ENCODE measurements around the gene HOXD10.

Gene HOXD10

DNA sequence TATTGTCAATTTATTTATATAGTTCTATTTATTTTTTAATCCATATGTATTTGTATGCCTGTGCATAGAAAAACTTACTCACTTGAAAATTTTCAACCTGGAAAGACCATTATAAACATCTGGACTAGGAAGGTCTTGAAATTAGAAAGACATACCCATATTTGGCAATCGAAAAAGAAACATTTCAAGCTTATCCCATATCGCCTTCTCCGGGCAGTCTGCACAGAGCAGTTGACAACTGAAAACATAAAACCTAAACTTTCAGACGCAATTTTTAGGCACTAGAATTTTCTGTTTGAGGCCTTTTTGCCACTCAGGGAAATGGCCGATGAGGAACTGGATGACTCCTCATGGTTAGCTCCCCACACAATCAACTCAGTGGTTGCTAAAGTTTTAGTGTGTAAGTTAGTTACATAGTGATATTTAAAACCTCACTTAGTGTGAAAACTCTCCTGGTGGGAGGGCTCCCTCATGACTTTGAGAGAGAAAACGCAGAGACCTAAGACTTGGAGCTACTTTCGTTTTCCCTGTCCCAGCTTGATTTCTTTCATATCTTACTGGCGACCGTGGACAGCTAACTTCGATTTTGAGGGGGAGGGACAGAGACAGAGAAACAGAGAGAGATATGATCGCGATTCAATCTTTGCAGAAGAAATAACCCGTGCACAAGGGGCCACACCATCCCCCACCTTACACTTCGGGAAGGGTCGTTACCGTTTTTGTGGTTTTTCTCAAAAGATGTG lies 20.2 kb upstream of the HOXD10 start:
- DNase-seq (ENCODE audit: low read depth) = peak; percentile 49

DNA sequence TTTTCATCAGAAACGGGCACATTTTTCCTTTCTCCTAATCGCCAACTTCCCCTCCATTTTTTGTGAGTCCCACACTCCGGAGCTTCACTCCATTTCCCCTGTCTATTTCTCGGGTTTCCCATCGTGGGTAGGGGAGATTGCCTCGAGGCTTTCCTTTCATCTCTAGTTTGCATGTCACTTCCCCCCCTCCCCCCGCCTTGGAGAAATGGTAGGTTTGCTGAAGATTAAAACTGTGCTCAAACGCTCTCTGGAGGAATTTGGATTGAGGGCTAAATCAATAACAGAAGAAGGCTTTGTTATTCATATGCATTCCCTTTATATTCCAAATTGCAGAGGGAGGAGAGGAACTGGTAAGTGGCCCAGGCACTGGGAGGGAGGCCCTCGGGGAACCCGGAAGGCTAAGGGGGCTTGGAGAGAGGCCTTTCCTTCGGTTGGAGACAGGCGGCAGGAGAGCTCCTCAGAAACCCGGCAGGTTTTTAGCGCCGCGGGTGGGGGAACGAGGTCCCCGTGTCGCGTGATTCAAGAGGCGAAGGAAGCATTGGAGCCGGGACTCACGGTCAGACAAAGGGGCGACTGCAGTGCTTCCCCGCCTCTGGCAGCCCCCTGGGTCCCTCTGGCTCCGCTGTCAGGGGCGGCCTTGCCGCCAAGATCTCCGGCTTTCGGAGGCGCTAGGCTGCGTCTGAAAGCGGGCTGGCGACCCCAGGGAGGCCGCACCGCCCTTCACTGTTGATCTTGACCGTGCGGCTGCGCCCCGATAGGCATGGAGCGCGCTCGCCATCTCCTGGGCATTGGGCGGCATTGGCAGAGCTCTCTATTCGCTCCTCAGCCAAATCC lies 19.4 kb upstream of the HOXD10 start:
- DNase-seq (ENCODE audit: low read depth) = peak; percentile 87

DNA sequence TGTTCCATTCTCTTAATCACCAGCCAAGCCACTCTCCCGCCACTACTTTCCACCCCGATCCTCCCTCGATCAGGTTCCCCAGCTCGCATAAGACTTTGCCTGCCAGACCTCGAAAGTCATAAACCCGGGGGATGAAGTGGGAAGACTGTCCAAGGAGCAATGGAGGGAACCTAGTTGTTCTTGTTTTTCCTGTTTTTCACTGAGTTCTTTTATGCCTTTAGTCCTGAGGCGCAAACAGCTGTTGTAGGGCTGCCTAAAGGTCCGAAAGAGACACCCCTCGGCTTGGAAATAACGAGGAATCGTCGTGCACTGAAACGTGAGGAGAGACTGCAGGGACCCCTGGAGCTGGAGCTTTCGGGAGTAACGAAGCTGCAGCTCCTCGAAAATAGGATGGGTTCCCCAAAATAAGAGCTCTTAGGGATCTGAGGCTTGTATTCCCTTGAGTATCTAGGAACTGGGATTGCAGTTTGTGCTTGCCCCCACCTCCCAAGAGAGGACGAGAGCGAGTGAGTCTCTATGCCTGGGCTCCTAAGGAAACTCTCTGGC lies 18.7 kb upstream of the HOXD10 start:
- no peak for DNase-seq (ENCODE audit: low read depth)

DNA sequence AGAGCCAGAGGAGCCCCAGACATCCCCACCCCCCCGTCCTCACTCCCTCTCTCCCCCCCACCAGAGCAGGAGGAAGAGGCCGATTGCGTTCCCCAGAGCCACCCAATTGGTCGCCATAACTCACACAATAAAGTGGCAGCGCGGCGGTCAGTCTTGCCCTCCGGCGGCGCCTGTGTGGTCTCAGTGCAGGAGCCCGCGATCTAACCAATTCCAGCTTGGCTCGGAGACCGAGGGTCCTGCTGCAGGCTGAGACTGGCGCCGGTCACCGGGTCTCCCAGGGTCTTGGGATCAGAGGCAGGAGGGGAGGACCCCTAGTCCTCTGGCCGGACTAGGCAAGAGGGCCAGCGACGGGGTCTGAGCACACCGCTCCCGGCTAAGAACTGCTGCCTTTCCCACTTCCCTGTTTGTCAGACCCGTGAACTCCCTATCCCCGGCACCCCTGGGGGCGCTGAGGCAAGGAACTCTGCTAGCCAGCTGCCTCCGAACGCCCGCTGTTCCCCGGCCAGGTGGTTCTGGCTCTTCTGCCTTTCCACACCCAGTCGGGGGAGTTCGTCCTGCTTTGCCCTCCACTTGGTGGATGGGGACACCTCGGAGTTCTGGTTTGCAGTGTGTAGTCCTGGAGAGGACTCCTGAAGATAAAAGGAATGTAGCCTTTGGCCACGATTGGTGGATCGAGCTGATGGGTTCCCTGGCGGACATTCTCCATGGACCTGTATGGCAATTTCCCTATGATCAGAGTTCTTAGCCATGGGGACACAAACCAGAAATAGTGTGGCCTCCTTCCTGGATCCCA lies 18.0 kb upstream of the HOXD10 start:
- no peak for DNase-seq (ENCODE audit: low read depth)

DNA sequence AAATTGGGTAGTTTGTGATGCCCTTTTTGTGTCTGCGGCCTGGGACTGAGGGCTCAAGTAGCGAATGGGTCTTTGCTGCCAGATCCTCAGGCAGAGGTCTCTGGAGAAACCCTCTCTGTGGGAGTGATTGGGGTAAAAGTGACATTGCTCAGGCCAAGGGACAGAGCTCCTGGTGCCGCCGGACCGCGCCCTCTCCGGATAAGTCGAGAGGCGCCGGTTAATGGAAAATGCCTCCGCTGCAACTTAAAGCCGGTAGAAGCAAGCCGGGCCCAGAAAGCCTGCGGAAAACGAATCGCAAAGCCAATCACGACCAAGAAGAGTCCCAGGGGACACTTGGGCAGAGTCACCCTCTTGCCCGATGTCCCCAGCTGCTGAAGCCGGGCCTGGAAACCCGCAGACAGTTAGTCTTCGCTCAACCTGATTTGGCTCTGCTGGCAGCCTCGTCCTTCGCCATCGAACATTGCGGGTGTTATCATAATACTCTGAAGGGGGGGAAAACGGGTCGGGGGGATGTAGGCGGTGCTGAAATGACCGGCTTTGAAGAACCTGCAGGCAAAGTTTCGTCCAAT lies 17.3 kb upstream of the HOXD10 start:
- DNase-seq (ENCODE audit: low read depth) = no peak

DNA sequence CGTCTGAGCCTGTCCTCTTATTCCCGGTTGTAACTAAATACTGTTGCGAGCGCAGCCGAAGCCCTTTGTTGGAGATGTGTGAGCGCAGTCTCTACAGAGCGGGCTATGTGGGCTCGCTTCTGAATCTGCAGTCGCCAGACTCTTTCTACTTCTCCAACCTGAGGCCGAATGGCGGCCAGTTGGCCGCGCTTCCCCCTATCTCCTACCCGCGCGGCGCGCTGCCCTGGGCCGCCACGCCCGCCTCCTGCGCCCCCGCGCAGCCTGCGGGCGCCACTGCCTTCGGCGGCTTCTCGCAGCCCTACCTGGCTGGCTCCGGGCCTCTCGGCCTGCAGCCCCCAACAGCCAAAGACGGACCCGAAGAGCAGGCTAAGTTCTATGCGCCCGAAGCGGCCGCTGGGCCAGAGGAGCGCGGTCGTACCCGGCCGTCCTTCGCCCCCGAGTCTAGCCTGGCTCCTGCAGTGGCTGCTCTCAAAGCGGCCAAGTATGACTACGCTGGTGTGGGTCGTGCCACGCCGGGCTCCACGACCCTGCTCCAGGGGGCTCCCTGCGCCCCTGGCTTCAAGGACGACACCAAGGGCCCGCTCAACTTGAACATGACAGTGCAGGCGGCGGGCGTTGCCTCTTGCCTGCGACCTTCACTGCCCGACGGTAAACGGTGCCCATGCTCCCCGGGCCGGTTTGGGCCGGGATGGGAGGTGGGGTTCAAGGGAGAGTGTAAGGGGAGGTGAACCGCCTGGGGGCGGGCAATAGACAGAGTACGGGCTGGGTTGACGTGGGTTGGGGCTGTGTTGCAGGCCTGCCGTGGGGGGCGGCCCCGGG lies 16.6 kb upstream of the HOXD10 start, which contains the start of gene HOXD12:
HOXD12 (plus strand) TSS at position 68 of the 819 bp plus-strand sequence; CDS start at position 75, 7 bp downstream.
- DNase-seq (ENCODE audit: low read depth) = no peak

DNA sequence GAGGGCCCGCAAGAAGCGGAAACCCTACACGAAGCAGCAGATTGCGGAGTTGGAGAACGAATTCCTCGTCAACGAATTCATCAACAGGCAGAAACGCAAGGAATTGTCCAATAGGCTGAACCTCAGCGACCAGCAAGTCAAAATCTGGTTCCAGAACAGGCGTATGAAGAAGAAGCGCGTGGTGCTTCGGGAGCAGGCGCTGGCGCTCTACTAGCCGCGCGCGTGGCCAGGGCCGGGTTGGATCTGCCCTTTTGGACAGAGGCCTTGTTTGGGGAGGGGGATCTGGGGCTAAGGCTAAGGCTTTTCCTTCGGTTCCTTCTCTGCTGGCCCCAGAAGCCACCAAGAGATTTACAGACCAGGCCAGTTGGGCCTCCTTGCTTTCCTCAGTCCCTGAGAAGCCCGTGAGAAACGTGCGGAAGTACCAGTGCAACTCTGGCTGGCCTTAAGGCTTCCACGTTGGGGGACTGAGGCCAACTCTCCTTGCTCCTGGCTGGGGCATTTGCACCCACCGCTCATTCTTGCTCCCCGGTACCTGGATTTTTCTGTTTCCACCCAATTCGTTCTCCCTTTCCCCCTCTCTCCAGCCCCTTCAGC lies 15.9 kb upstream of the HOXD10 start:
- DNase-seq (ENCODE audit: low read depth) = no peak

DNA sequence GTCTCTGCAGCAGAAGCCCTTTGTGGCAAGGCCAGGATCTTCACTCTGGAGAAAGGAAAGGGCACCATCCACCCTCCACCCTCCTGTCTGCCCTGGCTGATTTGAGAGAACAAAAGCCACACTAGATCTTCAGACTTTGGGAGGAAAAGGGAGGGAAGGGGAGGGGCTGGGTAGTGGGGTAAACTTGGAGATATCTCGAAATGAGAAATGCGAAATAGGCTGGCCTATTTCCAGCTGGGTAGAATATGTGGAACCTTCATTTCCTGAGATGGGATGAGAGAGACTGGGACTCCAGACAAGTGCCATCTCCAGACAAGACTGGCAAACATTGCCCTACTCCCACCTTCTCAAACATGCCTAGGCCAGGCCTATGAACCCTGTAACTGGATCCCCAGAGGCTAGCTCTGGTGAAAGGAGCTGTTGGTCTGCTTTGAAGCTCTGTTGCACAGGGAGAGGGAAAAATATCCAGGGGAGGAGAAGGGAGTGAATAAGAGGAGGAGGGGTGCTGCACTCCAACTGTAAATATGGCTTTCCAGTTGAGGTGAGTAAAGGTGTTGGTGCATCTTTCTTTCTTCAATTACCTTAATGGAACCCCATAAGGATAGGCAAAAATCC lies 15.3 kb upstream of the HOXD10 start:
- no peak for DNase-seq (ENCODE audit: low read depth)

DNA sequence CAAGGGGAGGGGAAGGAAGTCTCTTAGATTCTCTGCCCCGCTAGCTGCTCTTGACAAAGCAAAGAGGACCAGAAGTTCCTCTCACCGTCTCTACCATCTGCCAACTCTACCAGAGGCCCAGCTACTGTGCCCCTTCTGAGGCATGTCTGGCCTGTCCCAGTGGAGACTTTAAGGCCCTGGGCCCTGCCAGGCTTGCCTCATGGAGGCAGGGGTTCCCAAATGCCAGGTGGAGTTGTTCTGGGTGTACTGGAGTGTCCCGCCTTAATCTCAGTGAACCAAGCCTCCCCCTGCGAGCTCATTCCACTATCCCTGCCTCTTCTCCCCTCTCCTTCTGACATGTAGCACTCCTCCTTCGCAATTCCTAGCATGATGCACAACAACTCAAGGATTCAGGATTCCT lies 14.7 kb upstream of the HOXD10 start:
- DNase-seq (ENCODE audit: low read depth) = no peak

DNA sequence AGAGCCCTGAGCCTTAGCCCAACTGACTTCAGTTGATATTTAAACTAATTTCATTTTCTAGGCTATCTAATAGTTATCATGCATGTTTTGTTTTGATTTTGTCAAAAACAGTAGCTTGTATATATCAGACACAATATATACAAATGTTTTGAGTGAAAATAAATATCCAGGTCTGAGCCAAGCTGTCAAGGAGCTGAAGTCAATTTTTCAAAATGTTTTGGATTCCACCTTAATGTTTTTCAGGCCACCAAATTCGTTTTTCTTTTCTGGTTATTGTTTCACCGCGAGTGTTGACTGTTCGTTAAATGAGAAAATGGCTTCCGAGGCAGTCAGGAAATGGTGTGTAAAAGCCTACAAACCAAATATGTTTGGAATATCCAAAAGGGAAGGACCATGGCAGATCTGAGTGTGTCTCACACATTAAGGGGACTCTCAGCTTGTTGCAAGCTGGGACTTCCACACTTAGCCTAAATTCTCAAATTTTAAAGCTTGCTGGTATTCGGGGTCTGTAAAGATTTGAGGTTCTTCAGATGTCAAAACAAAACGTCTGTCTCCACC lies 14.2 kb upstream of the HOXD10 start:
- DNase-seq (ENCODE audit: low read depth) = no peak

DNA sequence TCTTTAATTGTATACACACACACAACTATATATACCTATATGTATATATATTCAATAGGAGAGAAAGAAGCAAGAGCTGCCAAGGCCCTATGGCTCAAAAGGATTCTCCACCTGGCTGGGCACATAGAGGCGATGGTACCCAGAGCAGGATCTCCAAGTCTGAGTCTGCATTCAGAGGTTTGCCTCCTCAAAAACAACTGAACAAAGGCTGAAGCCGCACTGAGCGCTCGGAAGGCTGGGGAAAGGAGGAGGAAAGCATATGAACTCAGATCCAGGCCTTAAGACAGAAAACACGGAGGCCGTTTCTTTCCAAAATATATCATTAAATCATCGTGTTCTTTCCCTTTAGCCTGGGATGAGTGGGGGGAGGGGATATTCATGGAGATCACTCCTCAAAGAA lies 13.4 kb upstream of the HOXD10 start:
- DNase-seq (ENCODE audit: low read depth) = no peak

DNA sequence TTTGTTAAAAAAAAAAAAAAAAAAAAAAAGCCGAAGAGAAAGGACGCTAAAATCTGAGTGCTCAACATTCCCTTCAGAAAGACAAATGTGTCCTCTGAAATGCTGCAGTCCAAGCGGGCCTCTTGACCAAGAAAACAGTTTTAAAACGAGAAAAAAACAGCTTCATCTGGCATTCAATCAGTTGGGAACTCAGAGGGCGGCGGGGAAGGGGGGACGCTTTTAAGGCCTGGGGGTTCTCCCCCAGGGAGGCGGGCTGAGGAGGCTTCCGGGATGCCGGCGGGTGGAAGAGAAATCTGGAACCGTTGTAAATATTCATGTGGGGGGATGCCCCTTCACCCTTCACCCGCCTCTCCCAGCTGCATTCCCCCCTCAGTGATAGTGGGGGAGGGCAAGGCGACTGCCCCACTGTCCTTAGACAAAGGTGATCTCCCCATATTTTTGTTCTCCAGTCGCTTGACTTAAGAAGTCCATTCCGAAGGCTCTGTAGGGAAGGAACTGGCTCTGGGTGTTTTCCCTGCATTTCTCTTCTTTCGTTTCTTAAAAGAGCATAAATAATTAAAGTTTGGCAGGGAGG lies 12.7 kb upstream of the HOXD10 start:
- no peak for DNase-seq (ENCODE audit: low read depth)

DNA sequence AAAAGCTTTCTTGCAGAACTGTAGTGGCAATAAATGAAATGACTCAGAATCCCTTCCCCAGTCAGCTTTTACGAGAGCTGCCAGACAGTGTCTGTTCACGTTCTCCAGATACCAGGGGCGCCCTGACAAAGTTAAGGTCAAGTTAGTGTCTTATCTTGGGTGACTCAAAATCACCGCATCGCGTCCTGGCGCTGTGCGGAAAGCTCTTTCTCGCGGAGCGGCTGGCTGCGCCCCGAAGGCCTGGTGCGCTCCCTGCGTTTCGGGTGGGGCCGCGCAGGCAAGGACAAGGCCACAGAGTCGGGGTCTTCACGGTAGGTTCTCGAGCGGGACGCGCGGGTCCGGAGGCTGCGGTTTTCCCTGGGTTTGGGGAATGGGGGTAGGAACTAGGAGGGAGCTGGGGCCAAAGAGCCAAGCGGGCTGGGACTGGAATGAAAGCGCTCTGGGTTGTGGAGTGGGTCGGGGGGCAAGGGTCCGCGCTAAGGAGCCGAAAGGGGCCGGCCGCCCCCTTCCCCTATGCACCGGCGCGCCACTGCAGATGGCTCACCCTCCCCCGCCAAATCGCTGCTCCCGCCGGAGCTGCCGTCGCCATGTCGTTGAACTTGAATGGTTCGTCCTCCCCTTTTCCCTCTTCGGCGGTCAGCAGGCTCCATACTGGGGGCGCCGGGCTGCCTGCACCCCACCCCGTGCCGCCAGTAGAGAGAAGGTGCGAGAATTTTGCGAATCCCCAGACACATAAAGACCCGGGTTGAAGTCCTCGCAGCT lies 12.1 kb upstream of the HOXD10 start:
- peak; percentile 62 for DNase-seq (ENCODE audit: low read depth)

DNA sequence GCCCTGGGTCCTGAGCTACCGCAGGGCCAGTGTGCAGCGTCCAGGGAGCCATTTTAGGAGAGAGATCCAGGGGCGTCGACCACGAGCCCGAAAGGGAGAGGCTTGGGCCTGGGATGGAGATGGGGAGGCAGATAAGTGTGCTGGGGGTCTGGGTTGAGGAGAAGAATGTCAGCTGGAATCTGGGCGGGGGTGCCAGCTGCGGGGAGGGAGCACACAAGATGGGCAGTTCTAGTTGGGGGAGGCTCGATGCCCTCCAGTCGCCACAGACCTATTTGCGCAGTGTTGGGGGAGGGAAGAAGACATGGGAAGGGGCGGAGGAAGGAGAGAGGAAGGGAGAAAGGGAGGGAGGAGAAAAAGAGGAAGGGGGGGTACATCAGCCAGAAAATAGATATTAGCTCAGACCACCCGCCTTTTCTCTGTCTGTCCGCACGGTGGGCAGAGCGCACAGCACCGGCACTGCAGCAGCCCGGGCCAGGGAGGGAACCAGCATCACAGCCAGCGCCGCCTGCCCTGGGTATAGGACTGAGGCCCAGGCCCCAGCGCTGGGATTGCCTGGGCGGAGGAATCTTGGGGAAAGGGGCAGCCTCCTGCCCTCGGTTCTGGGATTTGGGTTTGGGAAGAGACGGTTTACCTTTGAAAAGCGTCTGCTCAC lies 11.4 kb upstream of the HOXD10 start:
- no peak for DNase-seq (ENCODE audit: low read depth)

DNA sequence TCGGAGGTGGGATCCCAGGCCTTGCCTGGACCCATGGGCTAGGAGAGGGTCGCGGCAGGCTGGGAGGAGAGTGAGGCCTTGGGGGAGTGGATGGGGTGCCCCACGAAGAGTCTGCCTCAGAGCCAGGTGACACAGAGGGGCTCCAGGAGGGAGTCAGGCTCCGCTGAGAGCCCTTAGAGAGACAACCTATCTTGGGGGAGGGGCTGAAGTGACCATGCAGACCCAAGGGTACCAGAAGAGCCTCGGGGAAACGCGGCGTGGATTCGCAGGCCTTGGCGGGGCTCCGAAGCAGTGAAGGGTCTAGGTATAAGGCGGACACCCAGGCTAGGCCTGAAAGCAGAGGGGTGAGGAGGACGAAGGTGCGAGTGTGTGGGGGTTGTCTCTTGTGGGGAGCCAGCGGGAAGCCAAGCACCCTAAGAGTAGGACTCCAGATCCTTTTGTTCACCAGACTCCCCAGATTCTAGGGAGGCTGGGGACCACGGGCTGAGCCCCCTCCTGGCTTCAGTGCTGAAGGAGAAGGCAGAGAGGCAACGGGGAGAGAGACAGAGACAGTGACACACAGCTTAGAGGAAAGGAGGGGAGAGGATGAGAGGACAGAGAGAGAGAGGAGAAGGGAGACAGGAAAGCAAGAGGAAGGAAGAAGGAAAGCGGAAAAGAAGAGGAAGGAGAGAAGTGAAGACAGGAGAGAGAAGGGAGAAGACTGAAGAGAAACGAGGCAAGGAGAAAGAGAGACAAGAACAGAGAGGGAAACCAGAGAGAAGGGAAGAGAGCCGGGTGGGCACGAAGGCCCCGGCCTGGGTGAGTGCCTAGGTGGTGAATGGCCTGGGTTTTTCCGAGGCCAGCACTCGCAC lies 10.6 kb upstream of the HOXD10 start:
- DNase-seq (ENCODE audit: low read depth) = no peak

DNA sequence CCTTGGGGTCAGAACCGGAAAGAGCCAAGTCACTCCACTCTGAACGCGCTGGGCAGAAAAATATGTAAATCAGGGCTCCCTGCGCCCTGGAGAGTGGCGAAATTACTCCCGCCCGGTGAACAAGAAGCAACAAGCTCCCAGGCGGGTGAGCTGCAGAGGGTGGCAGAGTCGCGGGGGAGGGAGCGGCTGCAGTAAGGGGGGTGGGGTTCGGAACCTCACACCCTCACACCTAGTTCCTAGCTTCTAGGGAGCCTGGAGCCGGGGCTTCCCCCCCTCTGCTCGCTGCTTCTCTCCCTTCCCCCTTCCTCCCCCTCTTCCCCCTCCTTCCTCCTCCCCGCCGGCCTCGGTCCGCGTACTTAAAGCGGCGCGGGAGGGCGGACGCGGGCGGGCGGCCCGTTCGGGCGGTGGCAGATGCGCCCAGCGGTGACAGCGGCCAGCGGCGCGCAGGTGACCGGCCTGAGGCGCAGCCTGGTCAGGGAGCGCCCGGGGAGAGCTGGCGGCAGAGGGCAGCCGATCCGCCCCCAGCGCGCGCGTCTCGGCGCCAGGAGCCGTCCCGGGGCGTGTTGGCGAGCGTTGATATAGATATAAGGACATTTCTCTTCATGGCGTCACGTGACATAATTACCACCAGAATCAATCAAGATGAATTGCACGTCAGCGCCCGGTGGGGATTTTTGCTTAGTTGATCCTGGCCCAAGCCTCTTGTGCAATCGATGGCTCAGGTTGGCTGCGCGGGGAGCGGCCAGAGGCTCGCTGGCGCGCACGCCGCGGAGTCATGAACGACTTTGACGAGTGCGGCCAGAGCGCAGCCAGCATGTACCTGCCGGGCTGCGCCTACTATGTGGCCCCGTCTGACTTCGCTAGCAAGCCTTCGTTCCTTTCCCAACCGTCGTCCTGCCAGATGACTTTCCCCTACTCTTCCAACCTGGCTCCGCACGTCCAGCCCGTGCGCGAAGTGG lies 9.7 kb upstream of the HOXD10 start, which contains the start of gene HOXD11:
HOXD11 (plus strand) TSS at position 700 of the 959 bp plus-strand sequence; CDS start at position 776, 76 bp downstream.
- peak; percentile 38 for DNase-seq (ENCODE audit: low read depth)
